Measurements from ENCODE around the gene NKX1-1. TPM values are rescaled to one million over a fixed set of nuclear protein-coding genes. Genes with fewer than 3 reads are reported as not detected.

The NKX1-1 gene
- total RNA-seq, 3 donors from 2014 or later: not detected

DNA sequence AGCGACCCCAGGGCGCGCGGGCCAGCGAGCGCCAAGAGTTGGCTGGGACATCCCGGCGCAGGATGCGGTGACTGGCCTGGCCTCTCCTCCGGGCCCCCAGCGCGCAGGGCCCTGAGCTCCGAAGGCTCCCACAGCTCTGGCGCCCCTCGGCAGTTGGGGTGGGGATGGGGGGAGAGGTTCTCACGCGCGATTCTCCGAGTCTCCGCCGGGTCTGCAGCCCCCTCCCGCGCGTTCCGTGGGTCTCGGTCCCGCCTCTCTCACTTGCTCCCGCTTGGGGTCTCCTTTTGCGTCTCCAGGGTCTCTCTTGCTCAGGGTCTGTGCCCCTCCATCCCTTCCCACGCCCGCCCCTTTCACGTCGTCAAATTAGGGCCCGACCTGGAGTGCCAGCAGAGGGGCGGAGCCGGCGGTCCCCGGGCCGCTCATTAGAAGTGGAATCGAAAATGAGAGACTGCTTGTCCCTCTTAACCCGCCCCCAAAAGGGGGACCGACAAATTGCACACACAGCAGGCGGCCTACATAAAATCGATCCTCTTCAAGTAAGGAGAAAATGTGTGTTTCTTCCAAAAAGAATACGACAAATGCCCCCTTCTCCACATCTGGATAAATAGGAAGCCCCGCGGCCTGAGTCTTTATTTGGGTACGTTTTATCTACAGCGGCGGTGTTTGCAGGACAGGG lies 877 bp upstream of the NKX1-1 start:
- H3K36me3 ChIP-seq: no peaks in the 10 kb centered on the region
- intact Hi-C loops (cut with DNase I; ENCODE audit: low total_unique reads): no loop called here
- H3K27me3 ChIP-seq: peaks cover 0 to 100% of the 10 kb centered on the region in 2 donors
- H3K27ac ChIP-seq: no peak overlapping the region
- peak overlapping the region in 1 of 3 donors; percentile 33 for H3K4me3 ChIP-seq
- peak in 1 of 2 donors; percentile 31 for DNase-seq (ENCODE audit: low spot score in 2 of 2)
- no peaks in the 10 kb centered on the region for H3K9me3 ChIP-seq
- H3K4me1 ChIP-seq: no peaks in the 10 kb centered on the region
- TF ChIP-seq POLR2A (IDR thresholded peaks at IDR 0.05) (no peak), POLR2AphosphoS5 (IDR thresholded peaks at IDR 0.05) (no peak)
- TF ChIP-seq, protein P1, sequence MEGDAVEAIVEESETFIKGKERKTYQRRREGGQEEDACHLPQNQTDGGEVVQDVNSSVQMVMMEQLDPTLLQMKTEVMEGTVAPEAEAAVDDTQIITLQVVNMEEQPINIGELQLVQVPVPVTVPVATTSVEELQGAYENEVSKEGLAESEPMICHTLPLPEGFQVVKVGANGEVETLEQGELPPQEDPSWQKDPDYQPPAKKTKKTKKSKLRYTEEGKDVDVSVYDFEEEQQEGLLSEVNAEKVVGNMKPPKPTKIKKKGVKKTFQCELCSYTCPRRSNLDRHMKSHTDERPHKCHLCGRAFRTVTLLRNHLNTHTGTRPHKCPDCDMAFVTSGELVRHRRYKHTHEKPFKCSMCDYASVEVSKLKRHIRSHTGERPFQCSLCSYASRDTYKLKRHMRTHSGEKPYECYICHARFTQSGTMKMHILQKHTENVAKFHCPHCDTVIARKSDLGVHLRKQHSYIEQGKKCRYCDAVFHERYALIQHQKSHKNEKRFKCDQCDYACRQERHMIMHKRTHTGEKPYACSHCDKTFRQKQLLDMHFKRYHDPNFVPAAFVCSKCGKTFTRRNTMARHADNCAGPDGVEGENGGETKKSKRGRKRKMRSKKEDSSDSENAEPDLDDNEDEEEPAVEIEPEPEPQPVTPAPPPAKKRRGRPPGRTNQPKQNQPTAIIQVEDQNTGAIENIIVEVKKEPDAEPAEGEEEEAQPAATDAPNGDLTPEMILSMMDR (IDR thresholded peaks at IDR 0.05): no peak

DNA sequence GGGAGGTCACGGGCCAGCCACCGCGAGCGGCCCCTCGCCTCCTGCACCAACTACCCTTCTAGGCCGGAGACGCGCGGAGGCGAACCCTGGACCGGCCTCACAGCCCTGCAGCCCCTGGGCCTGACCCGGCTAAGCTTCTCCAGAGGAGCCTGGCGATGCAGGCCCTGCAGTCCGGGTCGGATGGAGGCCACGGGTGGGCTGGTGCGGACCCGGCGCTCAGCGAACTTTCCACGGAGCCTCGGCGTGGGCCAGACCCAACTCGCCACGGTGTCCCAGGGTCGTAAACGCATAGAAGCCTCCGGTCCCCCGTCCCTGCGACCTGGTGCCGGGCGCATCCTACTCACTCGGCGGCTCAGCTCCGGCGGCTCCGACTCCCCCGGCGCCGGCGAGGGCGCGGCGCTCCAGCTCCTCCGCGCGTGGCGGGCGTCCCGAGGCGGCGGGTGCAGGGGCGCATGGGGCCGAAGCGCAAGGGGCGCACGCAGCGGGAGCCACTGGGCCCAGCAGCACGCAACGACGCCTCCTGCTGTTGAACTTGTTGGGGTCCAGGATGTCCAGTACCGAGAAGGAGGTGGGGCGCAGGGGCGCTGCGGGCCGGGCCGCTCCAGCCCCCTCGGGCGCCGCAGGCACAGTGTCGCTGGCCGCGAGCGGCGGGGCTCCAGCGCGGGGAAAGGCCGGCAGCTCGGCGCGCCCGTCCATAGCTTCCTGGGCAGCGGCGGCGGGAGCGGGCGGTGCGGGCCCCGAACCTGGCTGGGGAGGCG lies 427 bp downstream of the NKX1-1 start:
- TF ChIP-seq POLR2AphosphoS5 (IDR thresholded peaks at IDR 0.05) (no peak), POLR2A (IDR thresholded peaks at IDR 0.05) (no peak)
- TF ChIP-seq, protein P1 (IDR thresholded peaks at IDR 0.05): no peak
- Histone ChIP-seq H3K27ac (no peak overlapping the region), H3K9me3 (no peaks in the 10 kb centered on the region), H3K36me3 (no peaks in the 10 kb centered on the region), H3K27me3 (peaks cover 0 to 100% of the 10 kb centered on the region in 2 donors), H3K4me3 (no peak overlapping the region), H3K4me1 (no peaks in the 10 kb centered on the region)
- intact Hi-C loops (cut with DNase I; ENCODE audit: low total_unique reads): no loop called here
- DNase-seq (ENCODE audit: low spot score in 2 of 2): peak in 1 of 2 donors; percentile 46

DNA sequence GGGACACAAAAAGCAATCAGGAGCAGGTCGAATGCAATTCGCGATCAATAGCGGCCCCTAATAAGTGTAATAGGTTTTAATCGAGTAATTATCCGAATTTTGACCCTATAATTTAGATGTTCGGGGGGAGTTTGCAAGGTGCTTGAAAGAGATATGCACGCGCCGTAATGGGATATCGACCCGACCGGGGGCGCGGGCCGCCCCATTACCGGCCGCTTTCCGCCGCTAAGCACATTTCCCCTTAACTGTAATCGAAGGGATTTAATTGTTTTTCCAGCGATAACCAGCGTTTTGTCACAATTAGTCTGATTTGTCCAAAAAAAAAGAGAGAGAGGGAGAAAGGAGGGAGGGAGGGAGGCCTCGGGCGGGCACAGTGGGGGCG lies 997 bp downstream of the NKX1-1 start:
- peaks cover 0 to 100% of the 10 kb centered on the region in 2 donors for H3K27me3 ChIP-seq
- H3K4me1 ChIP-seq: no peaks in the 10 kb centered on the region
- H3K9me3 ChIP-seq: no peaks in the 10 kb centered on the region
- no peak overlapping the region for H3K27ac ChIP-seq
- no peak for DNase-seq (ENCODE audit: low spot score in 2 of 2)
- no peaks in the 10 kb centered on the region for H3K36me3 ChIP-seq
- no peak overlapping the region for H3K4me3 ChIP-seq
- TF ChIP-seq, protein P1 (IDR thresholded peaks at IDR 0.05): no peak
- TF ChIP-seq POLR2AphosphoS5 (IDR thresholded peaks at IDR 0.05) (no peak), POLR2A (IDR thresholded peaks at IDR 0.05) (no peak)
- intact Hi-C loops (cut with DNase I; ENCODE audit: low total_unique reads): no loop called here

DNA sequence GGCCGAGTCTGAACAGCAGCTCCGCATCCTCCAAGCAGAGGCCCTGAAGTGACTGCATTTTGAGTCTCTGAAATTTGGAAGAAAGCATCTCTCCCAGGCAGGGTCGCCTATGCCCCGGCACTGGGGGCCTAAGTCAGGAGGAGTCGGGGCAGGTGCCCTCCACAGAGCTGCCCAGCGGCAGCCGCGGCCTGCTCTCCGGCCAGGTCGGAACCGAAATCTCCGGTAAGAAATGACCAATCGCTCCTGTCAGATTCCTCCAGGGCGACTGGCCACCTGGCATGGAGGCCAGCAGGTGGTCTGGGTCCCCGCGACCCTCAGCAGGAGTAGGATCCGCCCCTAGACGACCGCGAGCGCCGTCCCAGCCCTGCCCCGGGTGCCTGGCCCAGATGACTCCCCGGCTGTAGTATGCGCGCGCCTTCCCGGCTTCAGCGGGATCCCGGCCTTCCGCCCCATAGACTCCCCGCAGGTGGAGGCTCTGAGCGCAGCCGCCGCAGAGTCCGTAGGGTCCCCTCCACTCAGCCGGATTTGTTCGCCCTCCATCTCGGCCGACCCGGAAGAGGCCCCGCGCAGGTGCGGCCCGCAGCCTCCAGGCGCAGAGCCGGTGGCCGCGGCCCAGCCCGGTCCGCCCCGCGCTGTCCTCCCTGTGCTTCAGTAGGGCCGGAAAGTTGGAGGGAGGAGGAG lies 1.5 kb downstream of the NKX1-1 start:
- Histone ChIP-seq H3K36me3 (no peaks in the 10 kb centered on the region), H3K4me3 (peak overlapping the region in 1 of 3 donors; percentile 52), H3K9me3 (no peaks in the 10 kb centered on the region), H3K27ac (no peak overlapping the region), H3K27me3 (peaks cover 0 to 100% of the 10 kb centered on the region in 2 donors), H3K4me1 (no peaks in the 10 kb centered on the region)
- intact Hi-C loops (cut with DNase I; ENCODE audit: low total_unique reads): no loop called here
- TF ChIP-seq, protein P1 (IDR thresholded peaks at IDR 0.05): no peak
- TF ChIP-seq POLR2AphosphoS5 (IDR thresholded peaks at IDR 0.05): no peak
- TF ChIP-seq POLR2A (IDR thresholded peaks at IDR 0.05): no peak
- peak in 1 of 2 donors; percentile 45 for DNase-seq (ENCODE audit: low spot score in 2 of 2)
